Loucy (cell line): ENCODE results near the gene HPS1.

Source experiments
- H2AFZ ChIP-seq: fragments of 200-600 bp; sonication (generic); 2 replicates; pipeline ENCODE4 v1.6.0; 2016; ENCODE audit warnings: antibody characterized with exemption, mild to moderate bottlenecking, low read length, moderate library complexity
- H3F3A ChIP-seq: fragments of 200-600 bp; 2 replicates; pipeline ENCODE4 v1.6.0; 2016; ENCODE audit warnings: antibody characterized with exemption, low read depth, mild to moderate bottlenecking
- H3K27me3 ChIP-seq: fragments of 200-600 bp; sonication (generic); 2 replicates; pipeline ENCODE4 v1.6.1; 2014; ENCODE audit warnings: low read length, mild to moderate bottlenecking; ENCODE audit not compliant: insufficient read depth, poor library complexity, severe bottlenecking
- H3K36me3 ChIP-seq: fragments of 200-600 bp; sonication (generic); 2 replicates; pipeline ENCODE4 v1.6.1; 2016; ENCODE audit warnings: low read length; ENCODE audit not compliant: insufficient read depth
- H3K4me1 ChIP-seq: fragments of 200-600 bp; sonication (generic); 2 replicates; pipeline ENCODE4 v1.5.1; 2014; ENCODE audit warnings: low read length, mild to moderate bottlenecking; ENCODE audit not compliant: insufficient read depth, poor library complexity, severe bottlenecking
- H3K4me2 ChIP-seq: fragments of 200-600 bp; sonication (generic); 2 replicates; pipeline ENCODE4 v1.6.0; 2014; ENCODE audit warnings: antibody characterized with exemption, low read length, low read depth, mild to moderate bottlenecking; ENCODE audit not compliant: poor library complexity, severe bottlenecking
- H3K4me3 ChIP-seq: fragments of 200-600 bp; sonication (generic); 2 replicates; pipeline ENCODE4 v1.5.1; 2014; ENCODE audit warnings: low read length, mild to moderate bottlenecking, mixed read lengths; ENCODE audit not compliant: poor library complexity, severe bottlenecking
- H3K79me2 ChIP-seq: fragments of 200-600 bp; sonication (generic); 2 replicates; pipeline ENCODE4 v1.6.1; 2014; ENCODE audit warnings: low read length; ENCODE audit not compliant: insufficient read depth
- H3K9ac ChIP-seq: fragments of 200-600 bp; sonication (generic); 2 replicates; pipeline ENCODE4 v1.6.0; 2014; ENCODE audit warnings: mild to moderate bottlenecking, low read depth, low read length, moderate library complexity; ENCODE audit not compliant: poor library complexity, severe bottlenecking
- H3K9me2 ChIP-seq: fragments of 200-600 bp; sonication (generic); replicated peaks from 2 replicates; pipeline ENCODE4 v1.6.1; 2016; ENCODE audit warnings: low read depth, low read length, mixed read lengths
- H3K9me3 ChIP-seq: fragments of 200-600 bp; sonication (generic); 2 replicates; pipeline ENCODE4 v1.6.1; 2014; ENCODE audit warnings: mild to moderate bottlenecking, antibody characterized with exemption, low read length, low read depth; ENCODE audit not compliant: insufficient read depth
- H4K20me1 ChIP-seq: fragments of 200-600 bp; sonication (generic); 2 replicates; pipeline ENCODE4 v1.6.0; 2014; ENCODE audit warnings: antibody characterized with exemption, low read length, mild to moderate bottlenecking; ENCODE audit not compliant: insufficient read depth, poor library complexity, severe bottlenecking
- CTCF ChIP-seq: fragments of 200-600 bp; sonication (generic); conservative IDR thresholded peaks from 2 replicates; pipeline ENCODE4 v1.5.1; 2014; ENCODE audit warnings: mild to moderate bottlenecking, antibody characterized with exemption, low read length
- EZH2phosphoT487 ChIP-seq: fragments of 200-600 bp; IDR thresholded peaks from 2 replicates; pipeline ENCODE4 v1.6.1; 2018; ENCODE audit warnings: antibody characterized with exemption, mild to moderate bottlenecking, moderate library complexity, borderline replicate concordance

HPS1 gene

GRCh38 chr10:98389398-98389797 is 57.3 kb downstream of the HPS1 start:
- Histone ChIP-seq H3K9ac (no peak overlapping the region), H3K4me1 (no peaks in the 10 kb centered on the region), H4K20me1 (no peaks in the 10 kb centered on the region), H2AFZ (no peak overlapping the region), H3K27me3 (no peaks in the 10 kb centered on the region), H3F3A (no peaks in the 10 kb centered on the region), H3K9me3 (no peaks in the 10 kb centered on the region), H3K4me3 (no peak overlapping the region), H3K79me2 (no peaks in the 10 kb centered on the region), H3K4me2 (no peak overlapping the region), H3K9me2 (no peaks in the 10 kb centered on the region), H3K36me3 (no peaks in the 10 kb centered on the region)
- TF ChIP-seq EZH2phosphoT487 (no peak), CTCF (no peak)

- Histone ChIP-seq H3K4me1 (no peaks in the 10 kb centered on the region), H2AFZ (no peak overlapping the region), H3K9me3 (no peaks in the 10 kb centered on the region), H4K20me1 (no peaks in the 10 kb centered on the region), H3K36me3 (no peaks in the 10 kb centered on the region), H3K9ac (no peak overlapping the region), H3K79me2 (no peaks in the 10 kb centered on the region), H3F3A (no peaks in the 10 kb centered on the region), H3K4me2 (no peak overlapping the region), H3K4me3 (no peak overlapping the region), H3K9me2 (no peaks in the 10 kb centered on the region), H3K27me3 (no peaks in the 10 kb centered on the region)
- TF ChIP-seq CTCF: no peak
These were observed 58.6 kb downstream of the HPS1 start for GRCh38 chr10:98388101-98388655.

GRCh38 chr10:98384531-98385133 is 62.1 kb downstream of the HPS1 start:
- no peaks in the 10 kb centered on the region for H3K9me3 ChIP-seq
- no peak overlapping the region for H3K9ac ChIP-seq
- H3K27me3 ChIP-seq: no peaks in the 10 kb centered on the region
- no peaks in the 10 kb centered on the region for H3F3A ChIP-seq
- H2AFZ ChIP-seq: no peak overlapping the region
- no peaks in the 10 kb centered on the region for H3K36me3 ChIP-seq
- no peaks in the 10 kb centered on the region for H3K4me1 ChIP-seq
- no peak overlapping the region for H3K4me2 ChIP-seq
- H3K4me3 ChIP-seq: no peak overlapping the region
- no peaks in the 10 kb centered on the region for H3K9me2 ChIP-seq
- TF ChIP-seq EZH2phosphoT487 (no peak), CTCF (no peak)
- H4K20me1 ChIP-seq: no peaks in the 10 kb centered on the region
- no peaks in the 10 kb centered on the region for H3K79me2 ChIP-seq
